SH-SY5Y (cell line): ENCODE data around the gene ADCY9.

ENCODE experiments used
- GATA2 ChIP-seq: IDR thresholded peaks from 2 replicates; pipeline ENCODE4 v1.6.1; 2011; ENCODE audit warnings: mild to moderate bottlenecking, low read depth, low read length
- GATA3 ChIP-seq: IDR thresholded peaks from 2 replicates; pipeline ENCODE4 v1.6.1; 2011; ENCODE audit warnings: low read depth, mild to moderate bottlenecking, low read length, moderate library complexity

DNA sequence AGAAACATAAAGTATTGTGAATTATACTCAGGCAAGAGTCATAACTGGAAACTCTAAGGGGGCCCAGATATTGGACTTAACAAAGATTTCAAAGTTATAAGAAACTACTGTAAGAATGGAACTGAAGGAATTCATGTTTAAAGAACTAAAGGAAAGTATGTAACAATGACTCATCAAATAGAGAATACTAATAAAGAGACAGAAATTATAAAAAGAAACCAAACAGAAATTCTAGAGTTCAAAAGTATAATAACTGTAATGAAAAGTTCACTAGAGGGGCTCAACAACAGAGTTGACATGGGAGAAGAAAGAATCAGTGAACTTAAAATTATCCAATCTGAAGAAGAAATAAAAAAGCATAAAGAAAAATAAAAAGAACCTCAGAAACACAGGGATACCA, 55.4 kb downstream of the ADCY9 start:
- no peak for TF ChIP-seq GATA3
- no peak for TF ChIP-seq GATA2
